ENCODE data around the gene PDSS2. TPM values are rescaled to one million over a fixed set of nuclear protein-coding genes. Genes with fewer than 3 reads are reported as not detected.

The PDSS2 gene
- total RNA-seq, 1 donor from 2014 or later, result 6.5 TPM

- no peak for DNase-seq
- Mint-ChIP-seq H3K4me1 (ENCODE audit: low read depth, unreplicated experiment) (peaks cover 33% of the 10 kb centered on the region), H3K9me3 (ENCODE audit: unreplicated experiment) (peaks cover 7% of the 10 kb centered on the region), H3K4me3 (ENCODE audit: unreplicated experiment) (no peak overlapping the region), H3K27me3 (ENCODE audit: unreplicated experiment) (peaks cover 2% of the 10 kb centered on the region), H3K27ac (ENCODE audit: unreplicated experiment) (peak overlapping the region; percentile 88), H3K36me3 (ENCODE audit: unreplicated experiment) (no peaks in the 10 kb centered on the region)
- TF ChIP-seq CTCF (IDR thresholded peaks at IDR 0.05; ENCODE audit: partially characterized antibody, unreplicated experiment), result no peak
These were observed 356.3 kb downstream of the PDSS2 start for GRCh38 chr6:107103082-107103481.

Other genes starting within 250 kb of the PDSS2 start
- gene SOBP, start 30.6 kb upstream of the PDSS2 start, total RNA-seq (ENCODE audit: unreplicated experiment), result 16.1 TPM

All from glutamatergic neuron (in vitro differentiated cells).